ENCODE data around the gene DIS3. TPM values are rescaled to one million over a fixed set of nuclear protein-coding genes. Genes with fewer than 3 reads are reported as not detected.
"Not testable (repeated sequence)": the region's sequence is repeated elsewhere in the genome, so short reads cannot be mapped to it uniquely, and the experiment has no call there.

DIS3 gene
- total RNA-seq, 2 donors from 2014 or later: 41.6 to 47.6 TPM

GRCh38 chr13:72726726-72727416, 54.8 kb downstream of the DIS3 start:
- peak; percentile 77 for DNase-seq (ENCODE audit: low spot score)
- no peaks in the 10 kb centered on the region for H3K27me3 Mint-ChIP-seq
- peaks cover 28% of the 10 kb centered on the region for H3K36me3 Mint-ChIP-seq
- ATAC-seq: peak; percentile 41 to 49
- peak overlapping the region; percentile 86 for H3K27ac Mint-ChIP-seq
- H3K4me3 Mint-ChIP-seq: peak overlapping the region; percentile 94
- H3K4me1 Mint-ChIP-seq (ENCODE audit: low read depth in 2 of 2): peaks cover 30 to 57% of the 10 kb centered on the region in 2 donors
- no peaks in the 10 kb centered on the region for H3K9me3 Mint-ChIP-seq

DNA sequence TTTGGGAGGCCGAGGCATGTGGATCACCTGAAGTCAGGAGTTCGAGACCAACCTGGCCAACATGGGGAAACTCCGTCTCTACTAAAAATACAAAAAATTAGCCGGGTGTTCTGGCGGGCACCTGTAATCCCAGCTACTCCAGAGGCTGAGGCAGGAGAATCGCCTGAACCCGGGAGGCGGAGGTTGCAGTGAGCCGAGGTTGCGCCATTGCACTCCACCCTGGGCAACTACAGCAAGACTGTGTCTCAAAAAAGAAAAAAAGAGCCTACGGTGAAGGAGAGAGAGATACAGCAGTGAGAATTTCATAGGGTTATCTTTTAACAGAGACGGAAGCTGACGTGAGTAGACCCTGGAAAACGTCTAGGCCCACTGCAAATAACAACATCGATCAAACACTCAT, 55.5 kb downstream of the DIS3 start:
- Mint-ChIP-seq H3K4me3 (peak overlapping the region; percentile 94), H3K4me1 (ENCODE audit: low read depth in 2 of 2) (peaks cover 34 to 64% of the 10 kb centered on the region in 2 donors), H3K36me3 (peaks cover 30% of the 10 kb centered on the region), H3K27ac (peak overlapping the region in 1 of 2 donors; percentile 86)
- H3K27me3 Mint-ChIP-seq; ATAC-seq; H3K9me3 Mint-ChIP-seq; DNase-seq (ENCODE audit: low spot score): not testable (repeated sequence)

GRCh38 chr13:72716776-72717175, 64.9 kb downstream of the DIS3 start:
- no peak for ATAC-seq
- Mint-ChIP-seq H3K4me3 (no peak overlapping the region), H3K27ac (no peak overlapping the region), H3K9me3 (no peaks in the 10 kb centered on the region), H3K27me3 (no peaks in the 10 kb centered on the region), H3K4me1 (ENCODE audit: low read depth in 2 of 2) (peaks cover 20 to 21% of the 10 kb centered on the region in 2 donors), H3K36me3 (peaks cover 53% of the 10 kb centered on the region)
- DNase-seq (ENCODE audit: low spot score): no peak

Other genes starting within 250 kb of the DIS3 start
- 10 to 100 TPM; 17.9 to 24.8 TPM for gene MZT1, start 54.3 kb downstream of the DIS3 start, total RNA-seq
- 10 to 100 TPM; 15.3 to 15.7 TPM for gene BORA, start 54.0 kb downstream of the DIS3 start, total RNA-seq
- gene PIBF1, start 233 bp upstream of the DIS3 start, total RNA-seq: 10 to 100 TPM; 15.2 to 46.3 TPM

Measured in natural killer cell treated with Interleukin-12 subunit alpha and Interleukin-12 subunit beta and Interleukin-15 and Interleukin-18, amount 100 ng/mL, for 72 hours (primary cell).